GM18858 (cell line): ENCODE results near the gene TPX2.

ENCODE experiments used
- ATAC-seq: cut with Tn5 transposase; IDR thresholded peaks from one replicate; pipeline ENCODE4 v1.9.1; 2021; ENCODE audit not compliant: unreplicated experiment

TPX2 gene

GRCh38 chr20:31845300-31845863 lies 106.3 kb downstream of the TPX2 start, which contains the start of gene FOXS1:
Gene FOXS1, minus strand, starts transcription at chr20:31845604. Its CDS starts 62 bp downstream, at chr20:31845542.
- ATAC-seq, result no peak

- ATAC-seq, result no peak
Observed at GRCh38 chr20:31846793-31847138, 107.7 kb downstream of the TPX2 start.

GRCh38 chr20:31848088-31848999 lies 109.3 kb downstream of the TPX2 start:
- no peak for ATAC-seq

GRCh38 chr20:31849306-31849930 lies 110.3 kb downstream of the TPX2 start:
- no peak for ATAC-seq
